ENCODE measurements around the gene TMCO4. TPM values are rescaled to one million over a fixed set of nuclear protein-coding genes. Genes with fewer than 3 reads are reported as not detected.
"Not testable (repeated sequence)": the region's sequence is repeated elsewhere in the genome, so short reads cannot be mapped to it uniquely, and the experiment has no call there.

Gene TMCO4
- total and polyA plus RNA-seq, 2 donors (not counting 3 experiments of a cell fraction or from before 2014, with no cell fraction given) = 7.6 to 10.3 TPM

DNA sequence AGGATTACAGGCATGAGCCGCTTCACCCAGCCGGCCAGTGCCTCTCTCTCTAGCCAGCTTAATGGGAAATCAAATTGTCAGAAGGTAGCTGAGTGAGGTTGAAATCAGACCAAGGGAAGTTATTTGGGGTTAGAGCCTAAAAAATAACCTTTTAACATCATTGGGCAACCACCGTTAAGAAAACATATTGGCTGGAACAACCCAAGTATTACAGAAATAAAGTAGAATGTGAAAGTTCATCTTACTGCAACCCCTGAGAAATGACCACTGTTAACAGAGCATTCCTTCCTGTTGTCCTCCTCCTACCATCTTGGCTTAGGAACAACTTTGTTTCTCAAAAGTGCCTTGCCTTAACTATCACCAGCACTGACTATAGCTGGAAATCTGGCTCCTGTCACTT, 18.6 kb upstream of the TMCO4 start:
- Histone ChIP-seq H3K9me1 (replicated peaks; ENCODE audit: control insufficient read depth, extremely low read depth, insufficient read depth, low read length) (no peaks in the 10 kb centered on the region), H3K27me3 (ENCODE audit: control insufficient read depth in 2 of 2, insufficient read depth in 2 of 2, low read length in 2 of 2) (no peaks in the 10 kb centered on the region), H2AFZ (ENCODE audit: low read depth, low read length) (no peak overlapping the region), H3K4me1 (ENCODE audit: control insufficient read depth, extremely low read depth, insufficient read depth, low read length) (no peaks in the 10 kb centered on the region), H4K20me1 (replicated peaks; ENCODE audit: control insufficient read depth, extremely low read depth, insufficient read depth, low read length) (no peaks in the 10 kb centered on the region), H3K9ac (replicated peaks; ENCODE audit: extremely low read depth, insufficient read depth, low read length) (no peak overlapping the region), H3K36me3 (ENCODE audit: control insufficient read depth in 2 of 2, extremely low read depth in 1 of 2, insufficient read depth in 2 of 2, low read length in 2 of 2) (no peaks in the 10 kb centered on the region), H3K79me2 (ENCODE audit: control insufficient read depth, insufficient read depth, low read length) (no peaks in the 10 kb centered on the region), H3K4me3 (replicated peaks in 1 of 3; ENCODE audit: insufficient read depth in 1 of 3, low read depth in 1 of 3, low read length in 3 of 3) (no peak overlapping the region), H3K27ac (ENCODE audit: insufficient read depth, low read depth, low read length) (no peak overlapping the region), H3K9me3 (replicated peaks; ENCODE audit: control insufficient read depth, insufficient read depth, low read length) (no peaks in the 10 kb centered on the region), H3K4me2 (ENCODE audit: insufficient read depth, low read length) (no peak overlapping the region)
- dilution Hi-C loops (cut with MboI; ENCODE audit: extremely low pct_ligation_motif_present, low sequenced_read_pairs) = no loop called here
- BruUV-seq (replicated peaks) = no TSS peak
- TF ChIP-seq FOS (IDR thresholded peaks at IDR 0.05; ENCODE audit: borderline replicate concordance, insufficient read depth, low read length) (no peak), JUN (IDR thresholded peaks at IDR 0.05; ENCODE audit: borderline replicate concordance, insufficient read depth, insufficient read length, low read depth) (no peak), GATA2 (IDR thresholded peaks at IDR 0.05; ENCODE audit: insufficient read depth, insufficient read length, low read depth, low read length) (no peak)
- POLR2A ChIA-PET = no interaction called here
- CTCF ChIA-PET = interaction anchor here (0.8 kb wide), 1 partner anchor 22 kb away, joined by 3 read pairs; no protein-coding TSS in a partner anchor
- no peak for DNase-seq (ENCODE audit: low read depth, low spot score)
- FAIRE-seq = no peak
- intact Hi-C loops (cut with micrococcal nuclease) = no loop called here

DNA sequence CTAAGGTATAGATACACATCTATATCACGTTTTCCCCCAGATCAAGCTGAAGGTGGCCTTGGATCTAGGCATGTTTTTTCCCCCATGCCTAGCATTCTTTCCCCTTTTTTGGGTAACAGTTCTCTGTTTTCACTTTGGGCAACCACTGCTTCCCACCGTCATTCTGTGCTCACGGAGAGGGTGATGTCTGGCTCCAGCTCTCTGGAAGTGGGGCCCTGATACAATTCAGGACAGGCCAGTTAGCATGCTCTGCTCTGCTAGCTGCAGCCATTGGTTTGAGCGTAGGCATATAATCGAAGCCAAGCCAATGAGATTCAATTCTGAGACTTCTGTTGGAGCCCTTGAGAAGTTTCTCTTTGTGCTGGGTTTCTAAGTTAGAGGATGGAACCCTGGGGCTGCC, 17.4 kb upstream of the TMCO4 start:
- TF ChIP-seq, protein P1, sequence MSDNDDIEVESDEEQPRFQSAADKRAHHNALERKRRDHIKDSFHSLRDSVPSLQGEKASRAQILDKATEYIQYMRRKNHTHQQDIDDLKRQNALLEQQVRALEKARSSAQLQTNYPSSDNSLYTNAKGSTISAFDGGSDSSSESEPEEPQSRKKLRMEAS (IDR thresholded peaks at IDR 0.05; ENCODE audit: insufficient read depth, insufficient read length) = no peak
- Histone ChIP-seq H3K4me1 (ENCODE audit: control insufficient read depth, extremely low read depth, insufficient read depth, low read length) (no peaks in the 10 kb centered on the region), H3K27me3 (ENCODE audit: control insufficient read depth in 2 of 2, insufficient read depth in 2 of 2, low read length in 2 of 2) (no peaks in the 10 kb centered on the region), H3K36me3 (ENCODE audit: control insufficient read depth in 2 of 2, extremely low read depth in 1 of 2, insufficient read depth in 2 of 2, low read length in 2 of 2) (no peaks in the 10 kb centered on the region), H3K79me2 (ENCODE audit: control insufficient read depth, insufficient read depth, low read length) (no peaks in the 10 kb centered on the region), H3K9me1 (replicated peaks; ENCODE audit: control insufficient read depth, extremely low read depth, insufficient read depth, low read length) (no peaks in the 10 kb centered on the region), H3K9me3 (replicated peaks; ENCODE audit: control insufficient read depth, insufficient read depth, low read length) (no peaks in the 10 kb centered on the region), H3K27ac (ENCODE audit: insufficient read depth, low read depth, low read length) (no peak overlapping the region), H3K9ac (replicated peaks; ENCODE audit: extremely low read depth, insufficient read depth, low read length) (no peak overlapping the region), H2AFZ (ENCODE audit: low read depth, low read length) (no peak overlapping the region), H4K20me1 (replicated peaks; ENCODE audit: control insufficient read depth, extremely low read depth, insufficient read depth, low read length) (no peaks in the 10 kb centered on the region), H3K4me3 (replicated peaks in 1 of 3; ENCODE audit: insufficient read depth in 1 of 3, low read depth in 1 of 3, low read length in 3 of 3) (no peak overlapping the region), H3K4me2 (ENCODE audit: insufficient read depth, low read length) (no peak overlapping the region)
- DNase-seq (ENCODE audit: low read depth, low spot score) (no peak), FAIRE-seq (no peak)
- BruUV-seq (replicated peaks) = no TSS peak
- dilution Hi-C loops (cut with MboI; ENCODE audit: extremely low pct_ligation_motif_present, low sequenced_read_pairs) (no loop called here), intact Hi-C loops (cut with micrococcal nuclease) (no loop called here)
- CTCF ChIA-PET = interaction anchor here (0.8 kb wide), 1 partner anchor 56 kb away, joined by 4 read pairs; no protein-coding TSS in a partner anchor
- POLR2A ChIA-PET = no interaction called here

DNA sequence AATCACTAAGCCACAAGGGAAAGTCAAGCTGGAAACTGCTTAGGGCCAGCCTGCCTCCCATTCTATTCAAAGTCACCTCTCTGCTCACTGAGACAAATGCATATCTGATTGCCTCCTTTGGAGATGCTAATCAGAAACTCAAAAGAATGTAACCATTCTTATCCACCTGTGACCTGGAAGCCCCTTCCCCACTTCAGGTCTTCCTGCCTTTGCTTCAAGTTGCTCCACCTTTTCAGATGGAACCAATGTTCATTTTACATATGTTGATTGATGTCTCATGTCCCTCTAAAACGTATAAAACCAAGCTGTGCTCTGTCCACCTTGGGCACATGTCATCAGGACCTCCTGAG, 17.0 kb upstream of the TMCO4 start:
- H4K20me1 ChIP-seq (replicated peaks; ENCODE audit: control insufficient read depth, extremely low read depth, insufficient read depth, low read length); H3K36me3 ChIP-seq (ENCODE audit: control insufficient read depth in 2 of 2, extremely low read depth in 1 of 2, insufficient read depth in 2 of 2, low read length in 2 of 2); dilution Hi-C loops (cut with MboI; ENCODE audit: extremely low pct_ligation_motif_present, low sequenced_read_pairs); H3K9me1 ChIP-seq (replicated peaks; ENCODE audit: control insufficient read depth, extremely low read depth, insufficient read depth, low read length); H3K9me3 ChIP-seq (replicated peaks; ENCODE audit: control insufficient read depth, insufficient read depth, low read length); BruUV-seq (replicated peaks); H3K4me2 ChIP-seq (ENCODE audit: insufficient read depth, low read length); H3K27me3 ChIP-seq (ENCODE audit: control insufficient read depth in 2 of 2, insufficient read depth in 2 of 2, low read length in 2 of 2); H2AFZ ChIP-seq (ENCODE audit: low read depth, low read length); FAIRE-seq; intact Hi-C loops (cut with micrococcal nuclease); H3K27ac ChIP-seq (ENCODE audit: insufficient read depth, low read depth, low read length); H3K4me1 ChIP-seq (ENCODE audit: control insufficient read depth, extremely low read depth, insufficient read depth, low read length); H3K9ac ChIP-seq (replicated peaks; ENCODE audit: extremely low read depth, insufficient read depth, low read length); H3K4me3 ChIP-seq (replicated peaks in 1 of 3; ENCODE audit: insufficient read depth in 1 of 3, low read depth in 1 of 3, low read length in 3 of 3); POLR2A ChIA-PET; H3K79me2 ChIP-seq (ENCODE audit: control insufficient read depth, insufficient read depth, low read length); DNase-seq (ENCODE audit: low read depth, low spot score): not testable (repeated sequence)
- CTCF ChIA-PET = interaction anchor here (0.8 kb wide), 1 partner anchor 55 kb away, joined by 4 read pairs; no protein-coding TSS in a partner anchor
